ENCODE results near the gene GGT7. TPM values are rescaled to one million over a fixed set of nuclear protein-coding genes. Genes with fewer than 3 reads are reported as not detected.

The GGT7 gene
- total RNA-seq, 1 experiment from 2014 or later: 6.5 TPM

GRCh38 chr20:34820805-34821578, 51.7 kb downstream of the GGT7 start:
- no peak overlapping the region for H3K27ac ChIP-seq
- H3F3A ChIP-seq (ENCODE audit: insufficient read depth, low read depth): peaks cover 19% of the 10 kb centered on the region
- intact Hi-C loops (cut with micrococcal nuclease; ENCODE audit: unreplicated experiment): no loop called here
- H3K36me3 ChIP-seq (ENCODE audit: low read depth): no peaks in the 10 kb centered on the region
- no peak overlapping the region for H3K4me3 ChIP-seq
- no peak overlapping the region for H3K4me2 ChIP-seq
- H3K79me2 ChIP-seq (ENCODE audit: low read depth): peaks cover 89% of the 10 kb centered on the region
- peaks cover 20% of the 10 kb centered on the region for H3K4me1 ChIP-seq (replicated peaks; ENCODE audit: insufficient read depth)
- no peaks in the 10 kb centered on the region for H3K9me2 ChIP-seq (ENCODE audit: insufficient read depth)
- TF ChIP-seq EZH2 (IDR thresholded peaks at IDR 0.05; ENCODE audit: low read depth): no peak
- no peak for TF ChIP-seq CTCF (conservative IDR thresholded peaks at IDR 0.05)
- ChIA-PET CTCF (no interaction called here), POLR2A (ENCODE audit: unreplicated experiment) (no interaction called here)
- peaks cover 72% of the 10 kb centered on the region for H4K20me1 ChIP-seq (ENCODE audit: insufficient read depth)
- DNase-seq: no peak
- no peak overlapping the region for H2AFZ ChIP-seq
- H3K9me3 ChIP-seq (ENCODE audit: insufficient read depth, low read depth): no peaks in the 10 kb centered on the region
- BruUV-seq (replicated peaks): no TSS peak
- H3K27me3 ChIP-seq (ENCODE audit: insufficient read depth, low read depth): no peaks in the 10 kb centered on the region

GRCh38 chr20:34817801-34818200, 54.9 kb downstream of the GGT7 start:
- Histone ChIP-seq H3F3A (ENCODE audit: insufficient read depth, low read depth) (peaks cover 8% of the 10 kb centered on the region; the same call in 1 of the 2 replicates), H3K27ac (no peak overlapping the region), H3K4me1 (replicated peaks; ENCODE audit: insufficient read depth) (peaks cover 2% of the 10 kb centered on the region; the same call in 1 of the 2 replicates), H3K4me3 (no peak overlapping the region), H3K9me3 (ENCODE audit: insufficient read depth, low read depth) (no peaks in the 10 kb centered on the region), H3K36me3 (ENCODE audit: low read depth) (no peaks in the 10 kb centered on the region), H3K79me2 (ENCODE audit: low read depth) (peaks cover 95% of the 10 kb centered on the region), H2AFZ (no peak overlapping the region), H3K27me3 (ENCODE audit: insufficient read depth, low read depth) (no peaks in the 10 kb centered on the region), H4K20me1 (ENCODE audit: insufficient read depth) (peaks cover 65% of the 10 kb centered on the region), H3K9me2 (ENCODE audit: insufficient read depth) (no peaks in the 10 kb centered on the region), H3K4me2 (no peak overlapping the region)
- DNase-seq: no peak
- no TSS peak for BruUV-seq (replicated peaks)
- ChIA-PET CTCF (no interaction called here), POLR2A (ENCODE audit: unreplicated experiment) (no interaction called here)
- intact Hi-C loops (cut with micrococcal nuclease; ENCODE audit: unreplicated experiment): no loop called here
- TF ChIP-seq EZH2 (IDR thresholded peaks at IDR 0.05; ENCODE audit: low read depth) (no peak), CTCF (conservative IDR thresholded peaks at IDR 0.05) (no peak)

GRCh38 chr20:34817072-34817471, 55.6 kb downstream of the GGT7 start:
- H3K4me2 ChIP-seq: no peak overlapping the region
- no peaks in the 10 kb centered on the region for H3K27me3 ChIP-seq (ENCODE audit: insufficient read depth, low read depth)
- no peaks in the 10 kb centered on the region for H3K9me2 ChIP-seq (ENCODE audit: insufficient read depth)
- ChIA-PET POLR2A (ENCODE audit: unreplicated experiment) (no interaction called here), CTCF (no interaction called here)
- H3F3A ChIP-seq (ENCODE audit: insufficient read depth, low read depth): peaks cover 8% of the 10 kb centered on the region; the same call in 1 of the 2 replicates
- no TSS peak for BruUV-seq (replicated peaks)
- intact Hi-C loops (cut with micrococcal nuclease; ENCODE audit: unreplicated experiment): no loop called here
- no peaks in the 10 kb centered on the region for H3K36me3 ChIP-seq (ENCODE audit: low read depth)
- no peaks in the 10 kb centered on the region for H3K4me1 ChIP-seq (replicated peaks; ENCODE audit: insufficient read depth)
- no peak overlapping the region for H3K27ac ChIP-seq
- H3K79me2 ChIP-seq (ENCODE audit: low read depth): peaks cover 95% of the 10 kb centered on the region
- DNase-seq: no peak
- peaks cover 65% of the 10 kb centered on the region for H4K20me1 ChIP-seq (ENCODE audit: insufficient read depth)
- H3K4me3 ChIP-seq: no peak overlapping the region
- H3K9me3 ChIP-seq (ENCODE audit: insufficient read depth, low read depth): no peaks in the 10 kb centered on the region
- TF ChIP-seq CTCF (conservative IDR thresholded peaks at IDR 0.05): no peak
- H2AFZ ChIP-seq: no peak overlapping the region
